Measurements from ENCODE around the gene CMIP. TPM values are rescaled to one million over a fixed set of nuclear protein-coding genes. Genes with fewer than 3 reads are reported as not detected.

The CMIP gene
- total RNA-seq, 2 donors from 2014 or later: 7.7 to 19.2 TPM

DNA sequence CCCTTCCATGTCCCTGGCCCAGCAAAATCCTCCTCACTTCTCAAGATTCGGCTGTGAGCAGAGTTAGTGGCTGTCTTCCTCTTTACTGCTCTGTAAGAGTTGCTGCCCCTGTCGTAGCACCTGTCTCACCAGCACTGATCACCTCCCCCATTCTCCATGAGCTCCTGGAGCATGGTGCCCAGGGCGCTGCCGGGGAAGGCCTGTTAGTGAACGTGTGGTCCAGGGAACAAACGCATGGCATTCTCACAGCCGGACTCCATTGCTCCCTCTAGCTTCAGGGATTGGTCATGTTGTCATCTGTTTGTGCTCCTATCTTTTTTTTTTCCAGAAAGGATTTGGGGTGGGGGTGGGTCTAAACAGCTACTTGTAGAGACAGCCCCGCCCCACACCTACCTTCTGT lies 141.2 kb downstream of the CMIP start:
- DNase-seq (ENCODE audit: low spot score): no peak
- H3K9me3 ChIP-seq: no peaks in the 10 kb centered on the region
- peaks cover 0 to 16% of the 10 kb centered on the region in 2 donors for H3K4me1 ChIP-seq
- no peak overlapping the region for H3K4me3 ChIP-seq
- no peak overlapping the region for H3K27ac ChIP-seq
- H3K27me3 ChIP-seq: no peaks in the 10 kb centered on the region
- no peaks in the 10 kb centered on the region for H3K36me3 ChIP-seq
- TF ChIP-seq, protein P1, sequence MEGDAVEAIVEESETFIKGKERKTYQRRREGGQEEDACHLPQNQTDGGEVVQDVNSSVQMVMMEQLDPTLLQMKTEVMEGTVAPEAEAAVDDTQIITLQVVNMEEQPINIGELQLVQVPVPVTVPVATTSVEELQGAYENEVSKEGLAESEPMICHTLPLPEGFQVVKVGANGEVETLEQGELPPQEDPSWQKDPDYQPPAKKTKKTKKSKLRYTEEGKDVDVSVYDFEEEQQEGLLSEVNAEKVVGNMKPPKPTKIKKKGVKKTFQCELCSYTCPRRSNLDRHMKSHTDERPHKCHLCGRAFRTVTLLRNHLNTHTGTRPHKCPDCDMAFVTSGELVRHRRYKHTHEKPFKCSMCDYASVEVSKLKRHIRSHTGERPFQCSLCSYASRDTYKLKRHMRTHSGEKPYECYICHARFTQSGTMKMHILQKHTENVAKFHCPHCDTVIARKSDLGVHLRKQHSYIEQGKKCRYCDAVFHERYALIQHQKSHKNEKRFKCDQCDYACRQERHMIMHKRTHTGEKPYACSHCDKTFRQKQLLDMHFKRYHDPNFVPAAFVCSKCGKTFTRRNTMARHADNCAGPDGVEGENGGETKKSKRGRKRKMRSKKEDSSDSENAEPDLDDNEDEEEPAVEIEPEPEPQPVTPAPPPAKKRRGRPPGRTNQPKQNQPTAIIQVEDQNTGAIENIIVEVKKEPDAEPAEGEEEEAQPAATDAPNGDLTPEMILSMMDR (IDR thresholded peaks at IDR 0.05): peak in 1 of 2 donors; percentile 27

DNA sequence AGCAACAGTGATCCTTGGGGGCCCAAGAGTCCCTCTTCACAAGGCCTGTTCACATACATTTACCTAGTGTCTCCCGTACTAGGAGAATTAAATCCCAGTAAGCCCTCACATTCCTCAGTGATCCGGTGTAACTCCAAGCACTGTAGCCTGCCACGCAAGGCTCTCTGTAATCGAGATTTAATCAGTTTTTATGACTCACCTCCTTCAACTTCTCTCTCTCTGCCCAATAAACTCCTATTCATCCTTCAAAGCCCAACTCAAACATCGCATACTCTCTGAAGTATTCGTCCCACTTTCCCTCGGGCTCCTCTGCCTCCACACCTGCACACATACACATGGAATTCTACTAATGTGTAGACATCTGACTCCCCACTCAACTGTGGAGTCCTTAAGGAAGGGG lies 141.8 kb downstream of the CMIP start:
- TF ChIP-seq, protein P1 (IDR thresholded peaks at IDR 0.05): no peak
- no peaks in the 10 kb centered on the region for H3K9me3 ChIP-seq
- no peaks in the 10 kb centered on the region for H3K27me3 ChIP-seq
- no peak for DNase-seq (ENCODE audit: low spot score)
- H3K27ac ChIP-seq: no peak overlapping the region
- H3K4me1 ChIP-seq: peaks cover 0 to 16% of the 10 kb centered on the region in 2 donors
- H3K36me3 ChIP-seq: no peaks in the 10 kb centered on the region
- no peak overlapping the region for H3K4me3 ChIP-seq

DNA sequence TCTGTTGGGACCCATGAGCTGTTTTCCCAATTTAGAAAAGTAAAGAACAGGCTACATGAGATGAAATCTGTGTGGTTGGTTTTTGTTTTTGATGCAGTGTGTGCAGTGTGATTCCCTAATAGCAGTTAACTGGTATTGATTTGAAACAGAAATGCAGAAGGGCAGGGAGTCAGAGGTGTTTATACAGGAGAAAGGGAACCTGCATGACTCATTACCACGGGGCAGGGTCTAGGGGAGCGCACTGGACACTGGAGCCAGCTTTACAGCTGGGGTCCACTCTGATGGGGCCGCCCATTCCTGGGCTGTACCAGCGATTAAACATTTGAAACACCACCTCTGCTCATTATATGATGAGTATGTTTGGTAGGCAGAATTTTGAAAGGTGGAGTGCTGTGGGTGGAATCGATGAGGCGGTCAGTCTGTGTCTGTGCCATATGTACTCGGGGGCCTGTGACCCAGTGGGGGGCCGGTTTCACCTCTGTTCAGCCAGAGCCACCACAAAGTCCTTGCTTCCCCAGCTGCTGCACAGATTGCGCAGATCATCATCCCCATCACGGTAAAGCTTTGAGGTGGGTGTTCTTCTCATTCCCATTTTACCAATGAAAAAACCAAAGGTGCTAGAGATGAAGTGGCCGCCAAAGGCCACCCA lies 142.5 kb downstream of the CMIP start:
- Histone ChIP-seq H3K36me3 (no peaks in the 10 kb centered on the region), H3K4me1 (peaks cover 0 to 16% of the 10 kb centered on the region in 2 donors), H3K27me3 (no peaks in the 10 kb centered on the region), H3K9me3 (no peaks in the 10 kb centered on the region), H3K4me3 (no peak overlapping the region), H3K27ac (no peak overlapping the region)
- TF ChIP-seq, protein P1 (IDR thresholded peaks at IDR 0.05): no peak
- no peak for DNase-seq (ENCODE audit: low spot score)

DNA sequence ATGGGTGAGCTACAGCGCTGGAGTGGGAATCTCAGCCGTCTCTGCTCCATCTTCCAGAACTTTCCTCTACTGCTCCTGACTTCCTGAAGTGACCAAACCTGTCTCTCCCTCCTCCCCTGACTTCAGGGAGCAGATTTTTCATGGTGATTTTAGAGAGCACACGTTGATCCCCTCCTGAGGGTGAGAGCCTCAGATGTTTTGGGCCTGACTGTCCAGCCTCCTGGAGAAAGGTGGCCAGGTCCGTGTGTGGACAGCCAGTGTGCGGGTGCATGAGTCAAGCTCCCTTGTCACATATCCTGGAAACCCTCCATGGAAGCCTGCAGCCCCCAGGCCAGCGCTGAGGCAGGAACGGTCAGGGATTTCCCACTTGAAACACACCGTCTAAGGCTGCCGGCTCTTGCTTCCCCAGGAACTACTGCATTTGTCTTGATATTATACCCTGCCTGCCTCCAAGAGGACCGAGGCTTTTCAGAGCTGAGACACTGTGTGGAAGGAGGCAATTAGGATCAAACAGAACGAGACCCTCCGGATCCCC lies 143.1 kb downstream of the CMIP start:
- no peak overlapping the region for H3K27ac ChIP-seq
- H3K4me1 ChIP-seq: peaks cover 0 to 14% of the 10 kb centered on the region in 2 donors
- TF ChIP-seq, protein P1 (IDR thresholded peaks at IDR 0.05): no peak
- H3K27me3 ChIP-seq: no peaks in the 10 kb centered on the region
- no peaks in the 10 kb centered on the region for H3K36me3 ChIP-seq
- no peak for DNase-seq (ENCODE audit: low spot score)
- H3K9me3 ChIP-seq: no peaks in the 10 kb centered on the region
- H3K4me3 ChIP-seq: no peak overlapping the region

DNA sequence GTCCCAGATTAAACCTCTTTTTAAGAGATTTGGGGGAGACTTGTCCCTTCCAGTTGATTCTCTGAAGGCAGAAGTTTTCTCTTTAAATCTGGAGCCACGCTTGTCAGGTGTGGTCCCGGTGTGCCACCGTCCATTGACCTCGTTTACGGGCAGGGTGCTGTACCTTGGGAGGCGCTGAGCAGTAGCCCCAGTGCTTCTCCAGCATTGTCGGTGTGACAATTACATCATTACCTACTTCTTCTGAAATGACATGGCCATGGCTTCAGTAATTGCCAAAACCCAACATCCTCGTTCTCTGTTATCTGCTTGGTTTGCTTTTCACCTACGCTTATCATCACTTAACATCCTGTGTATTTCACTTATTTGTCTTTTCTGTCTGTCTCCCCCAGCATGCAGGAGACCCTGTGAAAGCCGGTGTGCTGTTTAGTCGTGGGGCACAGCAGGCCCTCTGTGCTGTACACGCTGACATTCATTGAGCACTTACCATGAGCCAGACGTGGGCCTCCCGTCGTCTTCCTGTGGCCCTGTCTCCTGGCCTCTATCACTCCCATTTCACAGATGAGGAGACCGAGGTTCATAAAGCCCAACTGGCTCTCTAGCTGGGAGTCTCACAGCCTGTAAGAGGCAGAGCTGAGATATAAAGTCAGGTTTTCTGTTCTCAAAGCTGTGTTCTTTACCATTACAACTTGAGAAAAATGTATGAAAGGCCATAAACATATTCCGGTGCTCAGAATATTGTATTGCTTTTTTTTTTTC lies 143.9 kb downstream of the CMIP start:
- Histone ChIP-seq H3K27ac (no peak overlapping the region), H3K27me3 (no peaks in the 10 kb centered on the region), H3K9me3 (no peaks in the 10 kb centered on the region), H3K4me1 (peaks cover 0 to 8% of the 10 kb centered on the region in 2 donors), H3K4me3 (no peak overlapping the region), H3K36me3 (no peaks in the 10 kb centered on the region)
- TF ChIP-seq, protein P1 (IDR thresholded peaks at IDR 0.05): no peak
- no peak for DNase-seq (ENCODE audit: low spot score)

All from right atrium auricular region (tissue), 2 donors.